Chondrocyte (in vitro differentiated cells): Measurements from ENCODE around the gene HPS4. TPM values are rescaled to one million over a fixed set of nuclear protein-coding genes. Genes with fewer than 3 reads are reported as not detected.
A peak's percentile ranks its signal among the peaks of the same experiment; 100 is the strongest.
"Not testable (repeated sequence)": the region's sequence is repeated elsewhere in the genome, so short reads cannot be mapped to it uniquely, and the experiment has no call there.

Experiments
- DNase-seq: peaks from one replicate; pipeline ENCODE4 v3.0.0; 2021; ENCODE audit warnings: mixed read lengths, low spot score
- H3K27ac Mint-ChIP-seq: one replicate; pipeline ENCODE4 v1.8.0; 2021; ENCODE audit warnings: mild to moderate bottlenecking, moderate library complexity, mixed read lengths; ENCODE audit not compliant: unreplicated experiment
- H3K27me3 Mint-ChIP-seq: 2 replicates; pipeline ENCODE4 v1.8.0; 2021; ENCODE audit warnings: low read depth, mixed read lengths
- H3K36me3 Mint-ChIP-seq: 2 replicates; pipeline ENCODE4 v1.8.0; 2021; ENCODE audit warnings: low read depth, mixed read lengths
- H3K4me1 Mint-ChIP-seq: 2 replicates; pipeline ENCODE4 v1.8.0; 2021; ENCODE audit warnings: low read depth, mild to moderate bottlenecking, mixed read lengths
- H3K4me3 Mint-ChIP-seq: one replicate; pipeline ENCODE4 v1.8.0; 2021; ENCODE audit warnings: mild to moderate bottlenecking, moderate library complexity, mixed read lengths; ENCODE audit not compliant: unreplicated experiment
- H3K9me3 Mint-ChIP-seq: 2 replicates; pipeline ENCODE4 v1.8.0; 2021; ENCODE audit warnings: low read depth, mixed read lengths
- CTCF ChIP-seq: fragments of 200-600 bp; sonication (generic); IDR thresholded peaks from 2 replicates; pipeline ENCODE4 v1.5.0; 2021; ENCODE audit warnings: antibody characterized with exemption, mild to moderate bottlenecking, moderate library complexity
- total RNA-seq: library from RNA; stranded (reverse); gene quantifications from 3 replicates; pipeline ENCODE4 v1.2.1, GENCODE V29; 2021

Gene HPS4
- total RNA-seq, 1 donor from 2014 or later, result 28.2 TPM

DNA sequence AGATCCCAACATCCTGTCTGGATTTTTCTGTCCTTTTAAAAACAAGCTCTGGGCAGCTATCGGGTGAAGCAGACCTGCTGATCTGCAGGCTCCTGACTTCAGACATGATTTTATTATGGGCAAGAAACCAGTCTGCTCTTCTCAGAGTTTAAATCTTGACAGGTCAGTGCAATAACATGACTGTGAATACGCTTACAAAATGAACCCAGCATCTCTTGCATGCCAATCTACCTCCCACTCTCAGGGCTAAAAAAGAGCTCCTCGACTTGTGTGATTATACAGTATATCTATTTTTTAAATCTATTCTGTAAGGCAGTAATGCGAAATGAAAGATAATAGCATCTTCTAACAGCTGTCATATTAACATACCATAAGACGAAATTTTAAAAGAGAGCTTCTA, 73.2 kb downstream of the HPS4 start:
- H3K4me1 Mint-ChIP-seq, result peaks cover 16% of the 10 kb centered on the region
- peak overlapping the region; percentile 60 for H3K27ac Mint-ChIP-seq
- no peaks in the 10 kb centered on the region for H3K9me3 Mint-ChIP-seq
- no peak for DNase-seq
- H3K36me3 Mint-ChIP-seq, result no peaks in the 10 kb centered on the region
- H3K4me3 Mint-ChIP-seq, result no peak overlapping the region
- TF ChIP-seq CTCF, result no peak
- H3K27me3 Mint-ChIP-seq, result no peaks in the 10 kb centered on the region

DNA sequence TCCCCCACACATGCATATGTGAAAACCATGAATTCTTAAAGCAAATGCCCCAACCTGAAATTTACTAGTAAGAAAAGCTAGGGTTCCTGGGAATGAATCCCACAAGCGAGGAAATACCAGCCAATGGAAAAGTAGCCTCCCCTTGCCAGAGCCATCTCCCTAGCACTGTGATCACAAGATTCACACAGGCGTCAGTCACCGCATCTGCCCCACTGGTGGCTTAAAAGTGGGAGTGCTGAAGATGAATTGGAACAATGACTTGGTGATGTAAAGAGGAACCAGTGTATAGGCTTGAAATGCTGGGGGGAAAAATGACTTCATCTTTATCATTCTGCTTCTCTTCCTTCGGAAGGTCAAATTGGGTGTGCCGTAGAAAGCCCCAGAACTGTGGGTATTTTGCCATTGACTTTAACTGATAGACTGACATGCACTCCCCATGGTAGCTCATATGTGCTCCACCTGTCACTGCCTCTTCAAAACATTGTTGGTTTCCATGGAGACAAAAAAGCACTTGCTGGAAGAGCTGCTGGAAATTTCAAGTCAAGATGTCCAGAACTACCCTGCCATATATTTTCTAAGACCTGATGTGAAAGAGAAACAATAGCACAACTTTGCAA, 73.8 kb downstream of the HPS4 start:
- no peaks in the 10 kb centered on the region for H3K36me3 Mint-ChIP-seq
- H3K27ac Mint-ChIP-seq, result peak overlapping the region; percentile 60
- peaks cover 20% of the 10 kb centered on the region for H3K4me1 Mint-ChIP-seq
- DNase-seq, result no peak
- no peak for TF ChIP-seq CTCF
- H3K9me3 Mint-ChIP-seq, result no peaks in the 10 kb centered on the region
- no peaks in the 10 kb centered on the region for H3K27me3 Mint-ChIP-seq
- no peak overlapping the region for H3K4me3 Mint-ChIP-seq

DNA sequence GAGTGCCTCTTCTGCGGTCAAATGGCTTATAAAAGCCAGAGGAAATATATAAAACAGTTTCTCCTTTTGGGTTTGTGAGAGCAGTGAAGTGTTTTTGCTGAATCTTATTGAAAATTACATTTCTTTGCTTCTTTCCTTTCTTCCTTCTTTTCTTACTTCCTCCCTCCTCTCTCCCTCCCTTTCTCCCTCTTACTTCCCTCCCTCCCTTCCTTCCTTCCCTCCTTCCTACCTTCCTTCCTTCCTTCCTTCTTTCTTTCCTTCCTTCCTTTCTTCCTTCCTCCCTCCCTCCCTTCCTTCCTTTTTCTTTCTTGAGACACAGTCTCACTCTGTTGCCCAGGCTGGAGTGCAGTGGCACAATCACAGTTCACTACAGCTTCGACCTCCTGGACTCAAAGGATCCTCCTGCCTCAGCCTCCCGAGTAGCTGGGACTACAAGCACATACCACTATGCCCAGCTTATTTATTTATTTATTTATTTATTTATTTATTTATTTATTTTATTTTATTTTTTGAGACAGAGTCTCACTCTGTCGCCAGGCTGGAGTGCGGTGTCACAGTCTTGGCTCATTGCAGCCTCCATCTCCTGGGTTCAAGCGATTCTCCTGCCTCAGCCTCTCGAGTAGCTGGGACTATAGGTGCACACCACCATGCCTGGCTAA, 74.9 kb downstream of the HPS4 start:
- H3K27ac Mint-ChIP-seq, H3K4me3 Mint-ChIP-seq, H3K9me3 Mint-ChIP-seq, H3K27me3 Mint-ChIP-seq, H3K36me3 Mint-ChIP-seq, DNase-seq: not testable (repeated sequence)
- peaks cover 28% of the 10 kb centered on the region for H3K4me1 Mint-ChIP-seq

GRCh38 chr22:26406118-26406517, 77.5 kb downstream of the HPS4 start:
- Mint-ChIP-seq H3K36me3 (no peaks in the 10 kb centered on the region), H3K9me3 (no peaks in the 10 kb centered on the region), H3K27me3 (no peaks in the 10 kb centered on the region), H3K27ac (no peak overlapping the region), H3K4me1 (peaks cover 23% of the 10 kb centered on the region), H3K4me3 (no peak overlapping the region)
- no peak for TF ChIP-seq CTCF
- DNase-seq, result no peak

- no peaks in the 10 kb centered on the region for H3K9me3 Mint-ChIP-seq
- TF ChIP-seq CTCF, result no peak
- no peak for DNase-seq
- no peak overlapping the region for H3K4me3 Mint-ChIP-seq
- H3K27me3 Mint-ChIP-seq, result no peaks in the 10 kb centered on the region
- H3K27ac Mint-ChIP-seq, result no peak overlapping the region
- peaks cover 16% of the 10 kb centered on the region for H3K4me1 Mint-ChIP-seq
- no peaks in the 10 kb centered on the region for H3K36me3 Mint-ChIP-seq
These were observed 78.6 kb downstream of the HPS4 start for GRCh38 chr22:26404851-26405421.
